ENCODE measurements around the gene ACACA.

GRCh38 chr17:37342589-37342988, 64.0 kb downstream of the ACACA start:
- TF ChIP-seq CTCF (IDR thresholded peaks at IDR 0.05) = no peak
- TF ChIP-seq POLR2A (IDR thresholded peaks at IDR 0.05) = no peak

Data from adrenal gland (tissue), 5 donors.